Kidney (tissue), 14 donors: Measurements from ENCODE around the gene HOXB3. TPM values are rescaled to one million over a fixed set of nuclear protein-coding genes. Genes with fewer than 3 reads are reported as not detected.

Experiments
- DNase-seq, 5 donors: peaks; one replicate each; pipeline ENCODE4 v3.0.0-alpha.2; 2013 to 2020
- FAIRE-seq: peaks from 2 replicates; lab custom pipeline; 2012; peaks lifted over from hg19 to GRCh38; lab: Jason Lieb, UNC
- H3K27ac ChIP-seq, 2 donors: one replicate each; pipeline ENCODE4 v1.7.0; 2013; ENCODE audit warnings: low read depth in 2 of 2, low read length in 2 of 2, inconsistent platforms in 1 of 2
- H3K27me3 ChIP-seq: one replicate; pipeline ENCODE4 v1.7.1; 2013; ENCODE audit warnings: low read length, inconsistent platforms; ENCODE audit not compliant: control insufficient read depth, insufficient read depth
- H3K36me3 ChIP-seq, 3 donors: one replicate each; pipeline versions ENCODE4 v1.7.0 to v1.7.1; 2013; ENCODE audit warnings: low read length in 3 of 3, control low read depth in 1 of 3, inconsistent platforms in 1 of 3; ENCODE audit not compliant: insufficient read depth in 3 of 3, control insufficient read depth in 2 of 3
- H3K4me1 ChIP-seq, 3 donors: one replicate each; pipeline versions ENCODE4 v1.7.0 to v1.7.1; 2013; ENCODE audit warnings: low read length in 3 of 3, inconsistent platforms in 1 of 3, low read depth in 1 of 3; ENCODE audit not compliant: control insufficient read depth in 2 of 3, insufficient read depth in 2 of 3
- H3K4me3 ChIP-seq, 3 donors: one replicate each; pipeline versions ENCODE4 v1.7.0 to v1.8.1; 2013; ENCODE audit warnings: low read length in 3 of 3, control low read depth in 1 of 3, inconsistent platforms in 1 of 3
- H3K9ac ChIP-seq, 3 donors: one replicate each; pipeline versions ENCODE4 v1.7.0 to v1.7.1; 2013; ENCODE audit warnings: low read length in 3 of 3, control low read depth in 1 of 3, inconsistent platforms in 1 of 3
- H3K9me3 ChIP-seq, 3 donors: one replicate each; pipeline versions ENCODE4 v1.7.0 to v1.7.1; 2013; ENCODE audit warnings: low read length in 3 of 3, control low read depth in 1 of 3, inconsistent platforms in 1 of 3; ENCODE audit not compliant: control insufficient read depth in 2 of 3, insufficient read depth in 1 of 3
- intact Hi-C: fragments of 100-400 bp; cut with DNase I; formaldehyde crosslinking; loops from one replicate; pipeline ENCODE4 v1.11.1; 2022
- polyA plus RNA-seq: library from polyadenylated mRNA; stranded (reverse); fragments of 350-450 nt; fragmentation: Illumina TruSeq; extraction: RNeasy Lipid Tissue Mini Kit (QIAGEN cat#74804); gene quantifications from one replicate; pipeline ENCODE4 v1.2.3, GENCODE V29; 2014; ENCODE audit warnings: low read depth, low replicate concordance; ENCODE audit not compliant: insufficient read depth
- total RNA-seq: library from RNA; stranded (reverse); fragmentation: NEBNext Ultra II Directional; extraction: Animal tissue kit (Norgen Biotek cat#: 25700); gene quantifications from one replicate; pipeline ENCODE4 v1.2.1, GENCODE V29; 2021
- TF ChIP-seq, protein P1 (sequence below): IDR thresholded peaks from 3 replicates; pipeline ENCODE4 v1.5.1; 2012; ENCODE audit warnings: mild to moderate bottlenecking, moderate library complexity, borderline replicate concordance; ENCODE audit not compliant: insufficient read depth; ENCODE audit errors: extremely low read depth
- donor health status: control.
- donor health status: control.
- donor health status: control.
- donor health status: control.
- donor health status: control.
- donor health status: DM: yes; HTN: yes; CAD: no.
- donor health status: Normal renal cell carcinoma (clear cell type).

The HOXB3 gene
- total and polyA plus RNA-seq, 2 donors from 2014 or later, result 12.1 to 99.0 TPM

DNA sequence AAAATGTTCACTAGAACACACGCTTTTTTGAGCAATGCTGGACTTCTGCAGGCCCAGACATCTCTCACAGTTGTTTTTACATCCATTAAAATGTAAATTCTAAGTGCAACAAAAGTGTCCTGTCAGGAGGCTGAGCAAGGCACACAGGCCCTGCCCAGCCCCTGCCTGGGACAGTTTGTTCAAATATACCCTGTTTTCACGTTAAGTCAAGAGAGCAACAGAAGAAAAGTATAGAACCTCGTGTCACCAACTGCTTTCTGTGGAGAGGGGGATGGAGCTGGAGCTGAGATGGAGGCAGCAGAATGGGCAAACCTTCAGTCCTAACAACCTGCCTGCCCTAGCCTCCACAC is 40.8 kb downstream of the HOXB3 start:
- H3K36me3 ChIP-seq, result peaks cover 0 to 3% (median 2%) of the 10 kb centered on the region in 3 donors
- peak in 3 of 5 donors; percentile 23 to 35 (median 35) for DNase-seq
- peaks cover 9 to 27% (median 27%) of the 10 kb centered on the region in 3 donors for H3K4me1 ChIP-seq
- H3K9me3 ChIP-seq, result no peaks in the 10 kb centered on the region
- H3K9ac ChIP-seq, result peak overlapping the region in 1 of 3 donors; percentile 15
- H3K4me3 ChIP-seq, result no peak overlapping the region
- H3K27ac ChIP-seq, result peak overlapping the region in 1 of 2 donors; percentile 87
- TF ChIP-seq, protein P1, sequence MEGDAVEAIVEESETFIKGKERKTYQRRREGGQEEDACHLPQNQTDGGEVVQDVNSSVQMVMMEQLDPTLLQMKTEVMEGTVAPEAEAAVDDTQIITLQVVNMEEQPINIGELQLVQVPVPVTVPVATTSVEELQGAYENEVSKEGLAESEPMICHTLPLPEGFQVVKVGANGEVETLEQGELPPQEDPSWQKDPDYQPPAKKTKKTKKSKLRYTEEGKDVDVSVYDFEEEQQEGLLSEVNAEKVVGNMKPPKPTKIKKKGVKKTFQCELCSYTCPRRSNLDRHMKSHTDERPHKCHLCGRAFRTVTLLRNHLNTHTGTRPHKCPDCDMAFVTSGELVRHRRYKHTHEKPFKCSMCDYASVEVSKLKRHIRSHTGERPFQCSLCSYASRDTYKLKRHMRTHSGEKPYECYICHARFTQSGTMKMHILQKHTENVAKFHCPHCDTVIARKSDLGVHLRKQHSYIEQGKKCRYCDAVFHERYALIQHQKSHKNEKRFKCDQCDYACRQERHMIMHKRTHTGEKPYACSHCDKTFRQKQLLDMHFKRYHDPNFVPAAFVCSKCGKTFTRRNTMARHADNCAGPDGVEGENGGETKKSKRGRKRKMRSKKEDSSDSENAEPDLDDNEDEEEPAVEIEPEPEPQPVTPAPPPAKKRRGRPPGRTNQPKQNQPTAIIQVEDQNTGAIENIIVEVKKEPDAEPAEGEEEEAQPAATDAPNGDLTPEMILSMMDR, result no peak
- FAIRE-seq, result no peak
- H3K27me3 ChIP-seq, result no peaks in the 10 kb centered on the region
- intact Hi-C loops, result no loop called here

DNA sequence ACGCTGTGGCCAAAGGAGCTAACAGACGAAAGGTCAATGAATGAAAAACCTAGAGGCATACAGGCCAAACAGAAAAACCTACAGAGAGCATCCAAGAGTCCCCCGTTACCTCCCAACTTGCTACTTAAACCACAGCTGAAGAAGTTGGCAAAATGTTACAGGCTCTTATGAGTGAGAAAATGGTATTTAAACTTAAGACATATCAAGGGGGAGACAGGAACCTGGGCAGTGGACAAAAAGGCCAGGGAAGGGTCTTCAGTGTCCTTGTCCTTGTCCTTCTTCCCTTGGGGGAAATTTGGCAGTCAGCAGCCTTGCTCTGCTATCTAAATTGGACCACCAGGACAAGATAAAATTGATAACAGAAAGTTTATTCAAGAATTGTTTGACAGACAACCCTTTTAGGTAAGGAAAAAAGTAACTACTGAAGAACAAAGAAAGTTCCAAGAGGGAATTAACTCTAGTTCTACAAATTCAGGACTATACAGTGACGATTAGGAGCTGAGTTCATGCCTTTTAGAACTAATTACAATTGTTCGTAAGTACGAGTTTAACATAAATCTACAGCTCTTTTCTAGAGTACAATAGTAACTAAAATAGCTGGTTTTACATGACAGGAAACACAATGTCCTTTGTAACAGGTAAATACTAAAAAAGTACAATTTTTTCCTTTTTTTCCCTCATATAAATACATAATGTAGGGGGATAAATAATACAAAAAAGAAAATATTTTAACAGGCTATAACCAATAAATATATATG is 41.3 kb downstream of the HOXB3 start:
- H3K36me3 ChIP-seq, result peaks cover 0 to 3% (median 2%) of the 10 kb centered on the region in 3 donors
- DNase-seq (peak in 1 of 5 donors; percentile 12), FAIRE-seq (no peak)
- no peak overlapping the region for H3K4me3 ChIP-seq
- no peaks in the 10 kb centered on the region for H3K9me3 ChIP-seq
- peak overlapping the region; percentile 67 to 87 for H3K27ac ChIP-seq
- TF ChIP-seq, protein P1, result no peak
- no peaks in the 10 kb centered on the region for H3K27me3 ChIP-seq
- peak overlapping the region in 2 of 3 donors; percentile 22 to 69 for H3K9ac ChIP-seq
- peaks cover 9 to 27% (median 27%) of the 10 kb centered on the region in 3 donors for H3K4me1 ChIP-seq
- intact Hi-C loops, result no loop called here

DNA sequence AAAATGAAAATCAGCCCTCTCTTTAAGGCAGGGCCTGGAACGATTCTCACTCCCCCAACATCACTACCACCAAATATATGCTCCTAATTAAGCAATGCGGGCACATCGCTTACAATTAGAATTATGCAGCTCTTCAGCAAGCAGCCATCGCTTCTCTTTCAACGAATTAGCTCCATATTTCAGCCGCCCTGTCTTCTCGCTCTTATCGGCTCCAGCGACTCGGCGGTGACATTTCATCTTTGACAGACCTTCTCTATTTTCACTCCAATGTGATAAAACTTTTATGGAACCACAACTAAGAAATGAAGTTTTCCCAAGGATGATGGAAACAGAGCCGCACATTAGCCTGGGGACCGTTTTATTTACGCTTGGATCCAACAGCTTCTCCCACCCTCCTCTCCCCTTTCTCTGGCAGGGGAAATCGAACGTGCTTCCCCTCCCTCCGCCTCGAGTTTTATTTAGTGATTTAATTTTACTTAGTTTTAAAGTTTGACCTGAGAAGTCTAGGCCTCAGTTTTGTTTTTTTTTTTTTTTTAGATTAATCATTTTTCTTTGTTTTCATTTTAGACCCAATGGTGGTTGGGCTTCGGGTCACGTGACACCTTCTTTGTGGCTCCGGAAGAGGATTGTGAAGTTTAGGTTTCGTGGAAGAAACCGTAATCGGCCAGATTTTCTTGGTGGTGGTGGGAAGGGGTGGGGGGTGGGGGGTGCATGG is 42.1 kb downstream of the HOXB3 start:
- Histone ChIP-seq H3K4me3 (peak overlapping the region; percentile 37 to 45 (median 39)), H3K9me3 (no peaks in the 10 kb centered on the region), H3K36me3 (peaks cover 0 to 3% (median 2%) of the 10 kb centered on the region in 3 donors), H3K9ac (peak overlapping the region in 2 of 3 donors; percentile 1 to 69), H3K4me1 (peaks cover 9 to 27% (median 27%) of the 10 kb centered on the region in 3 donors), H3K27me3 (no peaks in the 10 kb centered on the region), H3K27ac (peak overlapping the region; percentile 67 to 87)
- peak in 4 of 5 donors; percentile 62 to 84 (median 76) for DNase-seq
- FAIRE-seq, result no peak
- TF ChIP-seq, protein P1, result no peak
- intact Hi-C loops, result no loop called here
